Fibroblast of the aortic adventitia (primary cell): Measurements from ENCODE around the gene CTNNBL1. TPM values are rescaled to one million over a fixed set of nuclear protein-coding genes. Genes with fewer than 3 reads are reported as not detected.
"Not testable (repeated sequence)": the region's sequence is repeated elsewhere in the genome, so short reads cannot be mapped to it uniquely, and the experiment has no call there.

ENCODE experiments used
- DNase-seq: peaks from one replicate; pipeline ENCODE4 v3.0.0-alpha.2; 2010; ENCODE audit warnings: low read depth
- H3K4me3 ChIP-seq: 2 replicates; pipeline ENCODE4 v1.5.1; 2011; ENCODE audit warnings: low read depth, mild to moderate bottlenecking, control low read depth, low read length, moderate library complexity
- CTCF ChIP-seq: IDR thresholded peaks from 2 replicates; pipeline ENCODE4 v1.5.1; 2011; ENCODE audit warnings: mild to moderate bottlenecking, low read length, control low read depth, inconsistent platforms; ENCODE audit not compliant: insufficient read depth
- total RNA-seq: library from RNA; depleted of rRNA; stranded (reverse); fragments of >200 nt; gene quantifications from 2 replicates; pipeline ENCODE4 v1.2.3, GENCODE V29; 2012; ENCODE audit warnings: low replicate concordance

Gene CTNNBL1
- total RNA-seq, 1 donor = 23.1 TPM

- DNase-seq = no peak
- no peak for TF ChIP-seq CTCF
- no peak overlapping the region for H3K4me3 ChIP-seq
Observed at GRCh38 chr20:37850724-37851355, 157.0 kb downstream of the CTNNBL1 start.

DNA sequence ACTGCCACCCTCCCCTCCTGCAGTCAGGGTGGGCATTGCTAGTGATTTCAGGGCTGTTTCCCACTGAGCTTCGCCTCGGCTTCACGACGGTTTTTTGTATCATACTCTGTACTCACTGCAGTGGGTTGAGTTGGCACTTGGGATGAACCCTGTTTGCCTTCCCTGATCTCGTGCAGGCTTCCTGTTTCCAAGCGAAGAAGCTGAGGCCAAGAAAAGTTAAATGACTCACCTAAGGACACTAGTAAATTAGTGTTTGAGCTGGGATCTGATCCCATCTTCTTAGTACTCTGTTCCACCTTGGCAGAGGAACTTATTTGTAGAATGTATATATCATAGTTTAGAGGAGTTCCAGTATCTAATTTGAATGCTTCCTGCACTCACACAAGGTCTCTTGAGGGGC lies 158.8 kb downstream of the CTNNBL1 start:
- no peak for DNase-seq
- TF ChIP-seq CTCF = no peak
- H3K4me3 ChIP-seq = no peak overlapping the region

GRCh38 chr20:37853823-37854375 lies 160.1 kb downstream of the CTNNBL1 start:
- H3K4me3 ChIP-seq = no peak overlapping the region
- DNase-seq = no peak
- TF ChIP-seq CTCF = no peak

GRCh38 chr20:37856034-37856433 lies 162.2 kb downstream of the CTNNBL1 start:
- H3K4me3 ChIP-seq, DNase-seq: not testable (repeated sequence)

- no peak overlapping the region for H3K4me3 ChIP-seq
- DNase-seq = peak; percentile 73
- TF ChIP-seq CTCF = no peak
Observed at GRCh38 chr20:37856932-37857660, 163.3 kb downstream of the CTNNBL1 start.

GRCh38 chr20:37859406-37860171 lies 165.8 kb downstream of the CTNNBL1 start:
- no peak overlapping the region for H3K4me3 ChIP-seq
- no peak for TF ChIP-seq CTCF
- DNase-seq = no peak

GRCh38 chr20:37863289-37863688 lies 169.5 kb downstream of the CTNNBL1 start:
- no peak for TF ChIP-seq CTCF
- no peak for DNase-seq
- H3K4me3 ChIP-seq = no peak overlapping the region
